ENCODE measurements around the gene CHPF.

DNA sequence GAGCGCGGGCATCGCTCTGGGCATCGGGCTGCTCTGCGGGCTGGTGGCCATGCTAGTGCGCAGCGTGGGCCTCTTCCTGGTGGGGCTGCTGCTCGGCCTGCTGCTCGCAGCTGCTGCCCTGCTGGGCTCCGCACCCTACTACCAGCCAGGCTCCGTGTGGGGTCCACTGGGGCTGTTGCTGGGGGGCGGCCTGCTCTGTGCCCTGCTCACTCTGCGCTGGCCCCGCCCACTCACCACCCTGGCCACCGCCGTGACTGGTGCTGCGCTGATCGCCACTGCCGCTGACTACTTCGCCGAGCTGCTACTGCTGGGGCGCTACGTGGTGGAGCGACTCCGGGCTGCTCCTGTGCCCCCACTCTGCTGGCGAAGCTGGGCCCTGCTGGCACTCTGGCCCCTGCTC, 4.0 kb upstream of the CHPF start:
- TF ChIP-seq CTCF (IDR thresholded peaks at IDR 0.05; ENCODE audit: insufficient read depth, low read length, poor library complexity, severe bottlenecking) (no peak), EZH2phosphoT487 (conservative IDR thresholded peaks at IDR 0.05; ENCODE audit: low read length) (no peak)

All from SU-DHL-6 (cell line).